Activated T-helper 9 cell treated with anti-CD3 and anti-CD28 coated beads, Interleukin-2, amount 50 U/mL, for 16 hours (primary cell): ENCODE results near the gene ROCK1.
"Not testable (repeated sequence)": the region's sequence is repeated elsewhere in the genome, so short reads cannot be mapped to it uniquely, and the experiment has no call there.

ENCODE experiments used
- DNase-seq: peaks from one replicate; pipeline ENCODE4 v3.0.0-alpha.2; 2020; ENCODE audit warnings: low read depth

Gene ROCK1

DNA sequence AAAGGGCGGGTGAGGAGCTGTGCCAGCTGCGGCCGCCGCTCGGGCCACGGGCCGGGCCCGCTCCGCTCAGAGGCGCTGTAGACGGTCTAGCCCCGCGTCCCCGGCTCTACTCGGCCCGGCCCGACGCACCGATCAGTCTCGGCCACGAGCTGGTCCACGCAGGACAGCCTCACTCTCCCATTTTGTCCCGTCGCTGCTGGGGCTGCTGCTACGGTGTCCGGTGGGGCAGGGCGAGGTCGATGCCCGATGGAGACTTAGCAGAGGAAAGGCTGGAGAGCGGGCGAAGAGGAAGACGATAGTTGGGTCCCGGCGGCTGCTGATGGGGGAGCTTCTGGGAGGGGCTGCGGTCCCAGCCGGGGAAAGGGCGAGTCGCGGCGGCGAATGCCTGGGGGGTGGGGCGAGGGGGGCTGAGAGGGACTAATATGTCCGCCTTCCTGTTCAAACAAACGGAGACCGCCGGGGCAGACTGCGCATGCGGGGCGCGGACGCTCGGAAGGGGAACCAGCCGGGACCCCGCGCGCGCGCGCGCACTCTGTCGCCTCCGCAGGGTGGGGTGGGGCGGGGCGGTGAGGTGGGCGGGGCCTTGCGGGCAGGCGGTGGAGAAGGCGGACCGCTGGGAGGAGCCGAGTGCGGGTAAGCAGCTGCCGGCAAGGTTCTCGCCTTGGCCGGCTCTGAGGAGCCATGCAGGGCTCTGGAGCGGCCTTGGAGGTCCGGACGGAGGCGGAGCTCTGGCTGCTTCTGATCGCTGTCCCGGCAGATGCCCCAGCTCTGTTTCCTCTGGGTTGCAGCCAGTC is at the start of gene ROCK1:
Gene ROCK1 (minus strand): TSS at position 468 of the 794 bp plus-strand sequence. CDS start 903 bp downstream, outside the sequence.
- peak; percentile 99 for DNase-seq

- no peak for DNase-seq
These were observed 43.8 kb upstream of the ROCK1 start for GRCh38 chr18:21155443-21155842.

DNA sequence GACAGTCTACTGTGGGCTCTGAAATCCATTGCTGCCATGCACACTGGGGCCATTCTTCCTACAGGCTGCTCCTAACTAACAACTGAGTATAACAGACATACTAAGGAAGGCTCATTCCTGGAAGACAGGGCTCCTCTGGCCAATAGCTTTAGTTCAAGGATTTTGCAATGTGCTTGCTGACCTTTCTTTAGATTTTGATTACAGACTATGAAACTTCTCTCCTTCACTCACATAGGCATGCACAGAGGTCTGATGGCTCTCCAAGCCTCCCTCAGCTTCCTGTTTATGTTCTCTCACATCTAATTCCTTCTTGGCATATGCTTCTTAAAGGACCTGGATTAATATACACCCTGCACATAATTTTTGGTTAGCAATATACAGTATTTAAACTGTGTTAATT is 34.4 kb upstream of the ROCK1 start:
- DNase-seq, result no peak

- DNase-seq, result no peak
These were observed 33.8 kb upstream of the ROCK1 start for GRCh38 chr18:21145371-21145770.

DNA sequence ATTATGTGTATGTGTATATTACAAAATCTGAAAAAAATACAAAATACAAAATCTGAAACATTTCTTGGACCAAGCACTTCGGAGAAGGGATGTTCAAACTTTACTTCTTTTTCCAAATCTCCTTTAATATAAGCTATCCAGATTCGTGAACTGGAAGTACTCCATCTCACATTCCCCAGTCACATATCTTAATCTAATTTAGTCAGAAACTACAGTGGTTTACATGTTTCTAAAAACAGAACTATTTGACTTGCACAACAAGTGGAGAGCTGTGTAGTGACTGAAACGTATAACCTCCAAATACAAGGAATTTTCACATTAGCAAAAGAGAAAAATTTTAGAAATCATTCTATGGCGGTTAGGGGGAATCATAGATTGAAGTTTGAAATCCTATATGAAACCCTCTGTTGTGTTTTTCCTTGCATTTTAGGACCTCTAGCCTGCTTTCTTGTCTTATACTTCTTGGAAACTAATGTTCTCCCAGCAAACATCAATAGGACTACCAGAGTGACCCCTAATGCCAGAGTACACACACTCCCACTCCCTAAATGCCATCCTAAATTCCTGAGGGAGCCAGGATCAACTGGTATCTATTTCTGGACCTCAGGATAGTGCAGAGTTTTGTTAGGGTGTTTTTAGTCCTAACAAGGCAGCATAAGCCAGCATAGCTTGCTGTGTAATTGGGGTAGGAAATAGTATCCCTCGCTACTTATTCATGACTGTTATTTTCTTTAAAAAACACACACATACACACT is 30.2 kb upstream of the ROCK1 start:
- DNase-seq, result no peak

GRCh38 chr18:21137719-21138488 is 26.3 kb upstream of the ROCK1 start:
- DNase-seq, result not testable (repeated sequence)

- no peak for DNase-seq
These were observed 23.3 kb upstream of the ROCK1 start for GRCh38 chr18:21134895-21135294.

GRCh38 chr18:21132398-21132918 is 20.8 kb upstream of the ROCK1 start:
- no peak for DNase-seq

- no peak for DNase-seq
These were observed 20.1 kb upstream of the ROCK1 start for GRCh38 chr18:21131698-21132227.

- no peak for DNase-seq
These were observed 18.1 kb upstream of the ROCK1 start for GRCh38 chr18:21129566-21130216.

GRCh38 chr18:21123290-21123926 is 11.8 kb upstream of the ROCK1 start:
- no peak for DNase-seq

- DNase-seq, result no peak
These were observed 7.2 kb upstream of the ROCK1 start for GRCh38 chr18:21118806-21119205.

DNA sequence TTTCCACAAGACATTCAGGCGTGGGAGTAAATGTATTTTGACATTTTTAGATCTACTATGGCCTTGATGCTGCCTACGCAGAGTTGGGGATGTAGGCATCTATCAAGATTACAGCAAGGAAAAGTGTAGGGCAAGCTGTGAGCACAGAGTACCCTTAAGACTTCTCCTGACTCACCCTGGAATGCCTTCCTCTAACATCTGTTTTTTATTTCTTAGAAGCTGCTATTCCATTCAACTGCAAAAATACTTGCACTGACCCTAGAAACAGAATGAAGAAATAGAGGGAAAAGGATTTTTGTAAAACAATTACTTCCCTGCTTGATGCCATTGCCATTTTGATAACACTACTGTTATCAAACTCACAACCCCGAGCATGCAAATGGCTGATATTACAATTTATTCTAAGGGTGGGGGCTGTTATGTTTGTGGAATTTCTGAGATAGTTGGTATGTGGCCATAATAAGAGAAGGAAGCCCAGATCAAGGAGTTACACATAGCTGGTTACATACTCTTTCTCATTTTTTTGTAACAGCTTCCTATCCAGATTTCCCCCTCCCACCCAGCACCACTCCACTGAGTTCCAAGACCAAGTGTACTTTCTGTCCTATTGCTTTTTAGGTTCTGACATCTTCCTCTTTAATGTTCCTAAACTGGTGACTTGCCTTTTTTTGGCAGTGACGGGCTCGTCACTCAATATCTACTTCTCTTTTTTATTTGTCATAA is 6.0 kb upstream of the ROCK1 start:
- DNase-seq, result no peak

DNA sequence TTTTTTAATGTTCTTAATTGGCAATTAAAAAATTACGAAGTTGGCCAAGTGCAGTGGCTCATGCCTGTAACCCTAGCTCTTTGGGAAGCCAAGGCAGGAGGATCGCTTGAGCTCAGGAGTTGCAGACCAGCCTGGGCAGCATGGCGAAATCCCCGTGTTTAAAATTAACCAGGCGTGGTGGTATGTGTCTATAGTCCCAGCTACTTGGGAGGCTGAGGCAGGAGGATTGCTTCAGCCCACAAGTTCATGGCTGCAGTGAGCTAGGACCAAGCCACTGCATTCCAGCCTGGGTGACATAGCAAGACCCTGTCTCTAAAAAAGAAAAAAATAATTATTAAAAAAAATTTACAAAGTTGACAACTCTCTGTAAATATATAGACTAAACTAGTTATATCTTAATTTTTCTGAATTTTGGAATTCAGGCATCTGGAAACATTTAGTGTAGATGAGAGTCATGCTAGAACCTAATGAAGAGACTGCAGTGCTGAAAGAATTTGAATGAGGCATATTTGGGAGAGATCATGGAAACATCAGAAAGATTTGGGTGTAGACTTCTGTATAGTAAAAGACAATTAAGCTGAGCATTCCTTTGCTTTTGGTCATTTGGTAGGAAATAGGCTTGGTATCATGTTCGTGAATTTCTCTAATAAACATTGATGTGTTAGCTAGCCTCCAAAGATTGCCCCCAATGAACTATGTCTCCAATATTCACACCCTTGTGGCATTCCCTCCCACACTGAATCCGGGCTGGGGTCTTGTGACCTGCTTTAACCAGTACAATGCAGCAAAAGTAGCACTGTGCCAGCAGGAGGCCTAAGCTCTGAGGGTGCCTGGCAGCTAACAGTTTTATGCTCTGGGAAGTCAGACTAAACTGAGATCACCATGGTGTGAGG is 4.2 kb upstream of the ROCK1 start:
- no peak for DNase-seq

DNA sequence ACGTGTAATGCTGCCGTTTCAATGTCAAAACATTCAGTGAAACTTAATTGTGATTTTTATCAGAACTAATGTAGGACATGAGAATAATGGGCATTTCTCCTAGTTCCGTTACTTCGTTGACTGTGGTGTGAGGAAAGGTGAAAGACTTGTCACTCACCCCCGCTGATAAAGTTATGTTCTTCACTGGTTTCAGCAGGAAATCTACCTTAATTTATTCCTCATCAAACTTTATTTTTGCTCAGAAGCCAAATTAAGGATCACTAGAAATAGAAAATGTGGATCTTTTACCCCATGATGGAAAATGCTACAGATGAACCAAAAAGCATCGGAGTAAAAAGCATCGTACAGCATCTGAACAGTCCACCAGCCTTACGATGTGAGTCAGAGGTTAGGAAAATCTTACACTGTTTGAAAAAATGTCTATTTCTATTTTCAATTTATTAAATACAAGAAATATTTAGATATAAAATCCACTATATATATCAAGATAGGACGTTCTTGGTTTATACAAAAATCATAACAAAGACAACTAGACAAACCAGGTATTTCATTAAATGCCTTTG is 1.0 kb upstream of the ROCK1 start:
- no peak for DNase-seq

DNA sequence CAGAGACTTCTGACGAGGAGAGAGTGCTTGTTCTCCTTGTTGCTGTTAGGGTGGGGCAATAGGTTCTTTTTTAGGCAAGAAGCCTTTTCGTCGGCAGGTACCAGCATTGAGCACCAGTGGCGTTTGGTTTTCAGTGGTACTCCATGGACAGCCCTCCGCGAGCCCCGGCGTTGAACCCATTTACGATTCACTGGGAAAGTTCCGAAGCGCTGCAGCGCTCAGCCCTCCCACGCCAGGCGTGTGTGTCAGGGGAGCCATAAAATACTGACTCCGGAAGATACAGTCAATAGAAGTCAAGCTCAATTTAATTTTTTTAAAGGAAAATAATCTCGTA is 494 bp upstream of the ROCK1 start:
- peak; percentile 35 for DNase-seq

GRCh38 chr18:21110713-21111345 is 784 bp downstream of the ROCK1 start:
- peak; percentile 48 for DNase-seq

GRCh38 chr18:21109936-21110712 is 1.5 kb downstream of the ROCK1 start:
- DNase-seq, result no peak
